Measurements from ENCODE around the gene P3H2.

P3H2 gene

DNA sequence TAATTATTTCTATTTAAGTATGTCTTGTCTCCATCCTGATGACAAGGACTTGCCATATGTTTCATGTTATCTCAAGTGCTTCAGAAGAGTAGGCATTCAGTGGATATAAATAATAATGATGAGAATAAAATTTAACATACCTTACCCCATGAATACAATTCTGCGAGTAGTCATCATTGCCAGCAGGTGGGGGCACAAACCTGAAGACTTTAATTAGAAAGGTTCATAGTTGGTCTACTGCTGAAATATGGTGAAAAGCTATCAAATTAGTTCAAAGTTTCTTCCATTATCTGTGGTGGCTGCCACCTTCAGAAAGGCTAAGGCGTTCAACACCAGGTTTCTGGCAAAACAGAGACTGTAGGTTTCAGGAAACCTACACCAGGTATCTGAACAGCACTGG is 100.9 kb downstream of the P3H2 start:
- in situ Hi-C loops (cut with MboI; ENCODE audit: low sequenced_read_pairs), result no loop called here

DNA sequence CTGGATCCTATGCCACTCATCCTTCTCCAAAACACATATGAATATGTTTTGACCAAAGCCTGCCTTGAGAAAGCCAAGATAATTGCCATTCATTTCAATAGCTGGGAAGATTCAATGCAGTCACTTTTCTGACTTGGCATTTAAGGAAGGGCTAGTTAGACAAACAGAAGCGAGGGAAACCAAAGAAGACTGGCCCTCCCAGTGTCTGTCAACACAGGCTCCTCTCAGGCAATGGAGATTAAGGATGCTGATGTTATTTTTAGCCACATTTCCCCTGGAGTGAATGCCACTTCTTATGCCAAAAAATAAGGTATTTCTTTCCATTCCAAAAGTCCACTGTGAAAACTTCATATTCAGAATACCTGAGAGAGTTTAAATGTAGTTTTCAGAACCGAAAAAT is 101.7 kb downstream of the P3H2 start:
- in situ Hi-C loops (cut with MboI; ENCODE audit: low sequenced_read_pairs), result no loop called here

DNA sequence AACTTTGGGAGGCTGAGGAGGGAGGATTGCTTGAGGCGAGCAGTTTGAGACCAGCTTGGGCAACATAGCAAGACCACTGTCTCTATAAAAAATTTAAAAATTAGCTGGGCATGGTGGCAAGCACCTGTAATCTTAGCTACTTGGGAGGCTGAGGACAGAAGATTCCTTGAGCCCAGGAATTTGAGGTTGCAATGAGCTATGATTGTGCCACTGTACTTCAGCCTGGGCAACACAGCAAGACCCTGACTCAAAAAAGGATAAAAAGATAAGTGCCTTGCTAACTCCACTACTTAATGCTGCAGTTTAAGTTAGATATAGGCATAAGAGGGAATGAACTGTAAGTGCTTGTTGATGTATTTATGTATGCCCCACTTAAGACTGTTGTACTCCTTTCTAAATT is 102.2 kb downstream of the P3H2 start:
- in situ Hi-C loops (cut with MboI; ENCODE audit: low sequenced_read_pairs), result no loop called here

DNA sequence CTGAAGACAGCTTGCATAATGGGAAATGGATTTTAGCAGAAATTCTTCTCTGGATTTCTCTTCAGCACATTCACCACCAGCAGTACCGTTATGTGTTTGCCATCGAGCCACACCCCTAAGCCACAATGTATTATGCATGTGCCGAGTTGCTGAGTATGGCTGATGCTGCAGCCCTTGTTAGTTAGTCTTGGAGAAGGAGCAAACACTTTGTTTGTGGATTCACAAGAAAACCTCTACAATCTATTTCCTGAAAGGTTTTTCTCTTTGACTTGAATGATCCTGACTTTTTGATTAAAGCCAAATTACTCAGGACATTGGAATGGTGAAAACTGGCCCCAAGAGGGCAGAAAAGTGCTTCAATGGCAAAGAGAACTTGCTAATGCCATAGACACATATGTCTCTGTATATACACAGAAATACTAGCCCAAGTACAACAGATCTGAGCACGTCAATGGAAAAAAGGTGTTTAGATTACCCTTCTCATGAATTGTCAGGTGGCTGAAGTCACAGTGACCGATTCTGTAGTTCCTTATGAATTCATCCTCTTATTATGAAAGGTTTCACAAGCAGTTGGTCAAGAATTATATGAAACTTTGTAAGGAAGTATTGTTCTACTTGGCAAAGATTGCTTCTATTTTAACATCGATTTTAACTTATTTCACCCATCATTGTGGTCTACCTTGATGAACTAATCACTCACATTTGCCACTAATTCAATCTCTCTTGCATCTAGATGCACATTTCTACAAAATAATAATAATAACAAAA is 103.0 kb downstream of the P3H2 start:
- in situ Hi-C loops (cut with MboI; ENCODE audit: low sequenced_read_pairs), result no loop called here

DNA sequence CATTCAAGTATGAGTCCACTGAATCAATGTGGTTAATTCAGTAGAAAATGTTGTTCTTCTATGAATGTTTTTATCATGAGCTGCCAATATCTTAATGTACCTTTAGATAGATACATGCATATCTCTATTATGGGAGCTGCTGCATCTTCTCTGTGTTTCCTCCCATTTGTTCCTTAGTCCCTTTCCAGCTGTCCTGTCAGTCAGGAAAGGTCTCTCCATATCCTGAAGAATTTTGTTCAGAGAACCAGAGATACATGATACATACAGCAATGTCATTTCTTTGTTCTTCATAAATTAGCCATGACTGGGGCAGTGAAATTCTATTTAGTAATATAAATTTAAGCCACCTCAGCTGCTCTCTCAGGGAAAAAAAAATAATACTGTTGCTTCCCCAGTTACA is 103.7 kb downstream of the P3H2 start:
- in situ Hi-C loops (cut with MboI; ENCODE audit: low sequenced_read_pairs), result no loop called here

DNA sequence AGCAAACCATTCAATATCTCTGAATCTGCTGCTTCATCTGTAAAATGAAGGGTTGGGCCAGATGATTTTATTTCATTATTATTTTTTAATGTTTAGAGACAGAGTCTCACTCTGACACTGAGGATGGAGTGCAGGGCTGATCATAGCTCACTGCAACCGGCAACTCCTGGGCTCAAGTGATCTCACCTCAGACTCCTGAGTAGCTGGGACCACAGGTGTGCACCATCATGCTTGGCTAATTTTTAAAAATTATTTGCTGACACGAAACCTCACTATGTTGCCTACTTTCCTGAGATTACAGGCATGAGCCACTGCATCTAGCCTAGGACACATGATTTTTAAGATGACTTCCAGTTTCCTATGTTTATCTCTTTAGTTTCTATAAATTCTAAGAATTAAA is 105.8 kb downstream of the P3H2 start:
- in situ Hi-C loops (cut with MboI; ENCODE audit: low sequenced_read_pairs), result no loop called here

DNA sequence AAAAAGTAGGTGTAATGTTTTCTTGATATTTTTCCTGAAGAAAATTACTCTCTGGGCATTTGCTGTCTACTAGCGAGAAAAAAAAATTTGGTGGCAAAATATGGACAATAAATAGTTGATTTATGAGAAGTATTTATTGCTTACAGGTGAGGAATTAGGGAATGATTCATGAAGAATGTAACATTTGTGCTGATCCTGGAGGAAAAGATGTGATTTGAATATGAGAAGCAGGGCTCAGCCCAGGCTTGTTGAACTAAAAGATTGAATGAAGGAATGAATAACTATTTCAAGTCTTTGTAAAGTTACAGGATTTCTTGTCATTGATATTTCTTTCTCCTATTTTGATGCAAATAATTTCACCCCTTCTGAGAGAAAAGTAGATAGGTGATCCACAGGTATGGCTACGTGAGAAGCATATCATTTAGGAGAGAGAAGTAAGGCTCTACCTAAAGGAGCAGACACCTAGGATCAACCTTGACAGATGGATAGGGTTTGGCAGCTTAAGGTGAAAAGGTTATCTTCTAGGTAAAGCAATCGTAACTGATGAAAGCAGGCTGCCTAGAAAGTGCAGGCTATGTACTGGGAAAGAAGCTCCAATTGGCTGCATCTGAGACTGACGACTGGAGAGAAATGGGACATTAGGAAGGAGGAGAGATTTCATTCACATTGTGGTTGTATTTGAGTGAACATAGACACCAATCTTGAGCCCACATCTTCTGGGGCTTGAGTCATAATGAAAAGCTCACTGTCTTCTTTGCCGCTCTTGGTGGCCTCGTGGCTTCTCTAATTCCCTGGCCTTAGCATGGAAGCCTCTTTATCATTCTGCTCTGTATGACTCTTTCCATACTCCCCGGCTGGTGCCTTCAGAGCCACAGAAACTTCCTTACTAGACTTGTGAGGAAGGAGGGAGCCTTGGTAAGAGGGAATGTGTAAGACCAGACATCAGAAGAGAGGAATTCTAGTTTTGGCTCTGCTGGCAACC is 106.5 kb downstream of the P3H2 start:
- in situ Hi-C loops (cut with MboI; ENCODE audit: low sequenced_read_pairs), result no loop called here

DNA sequence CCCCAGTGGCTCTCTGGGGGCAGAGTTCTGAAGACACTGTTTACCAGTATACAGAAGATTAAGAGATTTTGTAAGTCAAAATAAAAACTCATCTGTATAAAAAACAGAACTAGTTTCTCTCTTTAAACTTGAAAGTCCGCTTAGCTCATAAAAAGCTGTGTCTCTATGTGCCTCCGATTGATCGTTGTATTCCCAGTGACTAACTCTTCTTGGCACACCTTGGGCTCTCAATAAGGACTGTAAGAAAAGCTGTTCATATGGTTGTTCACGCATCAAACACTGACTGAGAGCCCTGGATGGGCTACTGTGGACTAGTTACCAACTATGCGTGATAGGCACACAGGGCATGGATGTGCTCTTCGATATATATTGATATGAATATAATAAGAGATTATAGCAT is 107.9 kb downstream of the P3H2 start:
- in situ Hi-C loops (cut with MboI; ENCODE audit: low sequenced_read_pairs), result no loop called here

DNA sequence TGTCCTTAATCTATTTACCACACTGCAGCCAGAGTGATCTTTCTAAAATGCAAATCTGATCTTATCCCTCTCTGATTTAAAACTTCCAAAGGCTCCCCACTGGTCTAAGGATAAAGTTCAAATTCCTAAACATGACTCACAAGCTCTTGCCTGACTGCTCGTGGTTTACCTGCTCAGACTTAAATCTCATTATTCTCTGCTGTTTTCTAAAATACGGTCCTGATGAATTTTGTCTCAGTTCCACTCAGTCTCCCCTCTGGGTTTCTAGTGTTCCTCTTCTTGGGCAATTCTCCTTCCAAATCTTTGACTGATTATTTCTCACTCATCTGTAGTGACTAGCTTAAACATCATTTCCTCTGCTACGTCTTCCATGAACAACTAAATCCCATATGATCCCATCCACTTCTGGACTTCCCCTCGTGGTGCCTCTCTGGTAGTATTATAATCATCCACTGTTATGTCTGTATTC is 108.3 kb downstream of the P3H2 start:
- in situ Hi-C loops (cut with MboI; ENCODE audit: low sequenced_read_pairs), result no loop called here

DNA sequence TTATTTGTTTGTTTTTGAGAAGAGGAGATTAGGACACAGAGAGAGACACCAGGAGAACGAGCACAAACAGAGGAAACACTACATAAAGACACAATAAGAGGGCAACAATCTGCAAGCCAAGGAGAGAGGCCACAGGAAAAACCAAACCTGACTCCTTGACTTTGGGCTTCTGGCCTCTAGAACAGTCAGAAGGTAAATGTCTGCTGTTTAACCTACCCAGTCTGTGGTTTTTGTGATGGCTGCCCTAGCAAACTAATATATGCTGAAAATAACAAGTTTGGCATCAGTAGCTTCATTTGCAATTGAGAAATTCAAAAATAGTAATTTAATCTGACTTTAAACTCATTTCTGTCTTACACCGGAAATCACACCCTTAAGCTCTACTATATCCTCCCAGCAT is 110.2 kb downstream of the P3H2 start:
- in situ Hi-C loops (cut with MboI; ENCODE audit: low sequenced_read_pairs), result no loop called here

DNA sequence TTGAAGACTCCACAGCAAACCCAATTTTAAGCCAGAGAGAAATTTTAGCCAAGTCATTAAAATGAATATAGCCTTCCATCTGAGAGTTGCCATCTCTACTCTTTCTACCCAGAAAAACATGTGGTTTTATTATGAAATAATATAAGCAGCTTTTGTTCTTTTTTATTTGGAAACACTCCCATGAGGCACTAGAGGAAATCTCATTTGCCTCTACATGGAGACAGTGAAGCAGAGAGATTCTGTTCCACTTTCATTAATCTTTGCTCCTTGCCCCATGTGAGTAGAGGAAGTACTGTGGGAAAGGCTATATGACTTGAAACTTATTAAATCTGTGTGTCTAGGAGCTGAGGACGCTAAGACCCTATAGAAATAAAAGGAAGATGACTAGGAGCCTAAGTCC is 111.1 kb downstream of the P3H2 start:
- in situ Hi-C loops (cut with MboI; ENCODE audit: low sequenced_read_pairs), result no loop called here

DNA sequence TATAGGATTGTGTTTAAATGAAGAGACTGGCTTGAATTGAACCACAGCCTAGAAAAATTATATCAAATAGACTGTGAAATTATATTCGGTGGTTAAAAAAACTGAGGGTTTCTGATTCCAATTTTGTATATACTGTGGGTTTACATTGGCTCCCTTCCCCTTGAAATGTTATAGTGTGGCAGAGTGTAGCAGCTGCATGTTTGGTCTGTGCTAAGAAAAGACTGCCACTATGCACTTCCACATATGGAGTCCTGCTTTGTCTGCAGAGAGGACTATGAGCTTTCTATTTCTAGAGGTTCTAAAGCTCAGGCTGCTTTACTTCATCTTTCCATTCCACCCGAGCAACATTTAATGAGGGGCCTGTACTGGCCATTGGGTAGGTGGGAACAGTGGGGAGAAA is 112.3 kb downstream of the P3H2 start:
- in situ Hi-C loops (cut with MboI; ENCODE audit: low sequenced_read_pairs), result no loop called here

DNA sequence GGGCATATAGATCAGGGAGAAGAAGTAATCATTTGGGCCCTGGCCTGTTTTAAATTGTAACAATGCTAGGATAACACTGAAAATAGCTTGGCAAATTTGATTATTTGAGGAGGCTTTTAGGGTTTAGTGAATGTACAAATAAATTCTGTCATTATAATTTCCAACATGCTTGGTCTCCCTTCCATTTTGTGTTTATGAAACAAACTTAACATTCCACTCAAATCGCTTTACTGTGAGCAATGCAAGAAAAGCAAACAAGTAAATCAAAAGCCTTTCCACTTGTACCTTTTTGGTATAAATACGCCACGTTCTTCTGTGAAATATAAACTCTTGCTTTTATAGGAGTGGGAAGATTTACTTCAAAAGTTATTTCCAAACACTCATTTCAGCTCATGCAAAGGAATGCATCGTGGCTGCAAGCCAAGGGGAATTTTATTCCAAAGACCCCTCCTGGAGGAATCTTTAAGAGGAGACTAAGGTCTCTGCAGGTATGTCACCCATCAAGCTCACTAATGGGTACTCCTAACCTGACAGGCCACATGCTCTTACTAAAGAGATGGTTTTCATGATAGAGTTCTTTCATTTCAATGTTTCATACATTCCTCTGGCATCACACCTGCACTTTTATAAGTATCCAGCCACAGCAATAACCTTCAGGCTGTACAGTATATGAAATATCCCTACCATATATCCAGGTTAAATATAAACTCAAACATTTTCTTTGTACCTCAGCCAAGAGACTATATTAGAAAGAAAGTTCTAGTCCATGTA is 115.2 kb downstream of the P3H2 start:
- in situ Hi-C loops (cut with MboI; ENCODE audit: low sequenced_read_pairs), result no loop called here

DNA sequence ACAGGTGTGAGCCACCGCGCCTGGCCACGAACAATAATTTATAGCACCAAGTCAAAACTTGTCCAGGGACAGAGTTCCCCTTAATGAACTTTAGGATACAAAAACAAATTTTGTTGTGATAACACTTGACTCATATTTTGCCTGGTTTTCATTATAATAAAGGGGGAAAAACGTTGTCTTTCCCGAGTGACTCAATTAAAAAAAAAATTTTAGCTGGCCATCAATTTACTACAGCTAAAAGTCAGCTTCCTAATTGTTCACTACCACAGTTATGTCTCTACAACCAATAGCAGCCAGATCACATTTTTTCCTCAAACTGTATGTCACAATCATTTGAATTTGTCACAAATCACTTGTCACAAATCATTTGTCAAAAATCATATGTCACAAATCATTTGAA is 116.0 kb downstream of the P3H2 start:
- in situ Hi-C loops (cut with MboI; ENCODE audit: low sequenced_read_pairs), result no loop called here

DNA sequence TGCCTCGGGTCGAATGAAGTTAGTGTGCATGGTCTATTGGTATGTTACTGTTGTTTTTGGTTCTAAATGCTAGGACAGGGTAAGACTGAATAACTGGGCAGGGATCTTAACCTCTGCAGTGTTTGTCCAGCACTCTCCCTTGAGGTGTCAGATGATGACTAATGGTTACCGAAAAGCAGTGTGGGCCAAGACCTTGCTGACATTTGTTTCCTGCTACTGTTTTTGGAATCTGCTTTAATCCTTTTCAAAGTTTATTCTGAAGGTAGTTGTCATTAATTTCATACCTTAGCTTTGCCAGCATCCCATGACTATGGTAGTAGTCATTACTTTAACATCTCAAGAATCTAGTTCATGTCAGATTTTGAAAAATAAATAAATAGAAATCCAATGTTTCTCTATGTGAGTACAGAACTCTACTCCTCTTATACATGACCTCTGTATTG is 117.0 kb downstream of the P3H2 start:
- in situ Hi-C loops (cut with MboI; ENCODE audit: low sequenced_read_pairs), result no loop called here

DNA sequence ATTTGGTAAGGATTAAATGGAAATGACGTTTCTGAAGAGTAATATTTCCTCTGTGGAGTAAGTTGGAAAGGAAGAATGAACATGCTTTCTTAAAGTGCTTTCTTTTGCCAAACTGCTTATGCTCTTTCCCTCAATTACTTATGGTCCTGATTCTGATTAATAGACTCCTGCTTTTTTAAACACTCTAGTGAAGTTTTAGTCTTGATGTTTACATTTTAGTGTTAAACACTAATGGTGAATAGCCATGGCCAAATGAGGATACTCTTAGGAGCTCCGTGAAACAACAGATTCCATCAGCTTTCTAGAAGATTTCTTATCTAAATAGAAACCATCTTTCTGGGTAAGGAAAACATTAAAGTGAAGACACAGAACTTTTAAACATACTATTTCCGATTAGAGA is 117.6 kb downstream of the P3H2 start:
- in situ Hi-C loops (cut with MboI; ENCODE audit: low sequenced_read_pairs), result no loop called here

DNA sequence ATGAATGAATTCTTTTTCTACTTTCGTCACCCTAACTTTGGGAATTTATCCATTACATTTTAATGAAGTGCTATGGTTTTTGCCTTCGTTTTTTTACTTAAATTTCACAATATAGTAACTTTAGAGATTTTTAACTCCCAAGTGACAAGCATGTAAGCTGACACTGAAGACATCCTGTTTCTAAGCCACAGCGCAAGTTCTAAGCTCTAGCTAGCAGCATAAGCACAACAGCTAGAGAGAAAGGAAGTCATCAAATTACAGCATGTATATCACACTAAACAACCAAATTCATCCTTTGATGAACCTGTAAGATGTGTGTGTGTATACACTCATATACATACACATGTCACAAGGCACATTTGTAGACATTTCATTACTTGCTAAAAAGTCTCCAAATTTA is 119.3 kb downstream of the P3H2 start:
- in situ Hi-C loops (cut with MboI; ENCODE audit: low sequenced_read_pairs), result no loop called here

DNA sequence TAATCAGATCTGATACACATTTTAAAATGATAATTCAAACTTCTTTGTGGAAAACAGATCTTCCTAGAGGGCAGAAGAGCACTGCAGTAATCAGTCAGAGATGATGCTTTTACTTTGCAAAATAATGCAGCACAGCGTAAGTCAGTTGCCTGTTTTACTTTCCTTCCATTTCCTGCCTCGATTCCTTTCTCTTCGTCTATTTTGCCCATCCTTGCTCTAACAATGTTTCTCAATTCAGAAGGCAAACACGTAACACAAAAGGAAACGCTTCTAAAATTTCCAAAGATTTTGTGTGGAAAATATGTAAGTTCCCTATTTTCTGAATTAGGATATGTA is 119.9 kb downstream of the P3H2 start:
- in situ Hi-C loops (cut with MboI; ENCODE audit: low sequenced_read_pairs), result no loop called here

DNA sequence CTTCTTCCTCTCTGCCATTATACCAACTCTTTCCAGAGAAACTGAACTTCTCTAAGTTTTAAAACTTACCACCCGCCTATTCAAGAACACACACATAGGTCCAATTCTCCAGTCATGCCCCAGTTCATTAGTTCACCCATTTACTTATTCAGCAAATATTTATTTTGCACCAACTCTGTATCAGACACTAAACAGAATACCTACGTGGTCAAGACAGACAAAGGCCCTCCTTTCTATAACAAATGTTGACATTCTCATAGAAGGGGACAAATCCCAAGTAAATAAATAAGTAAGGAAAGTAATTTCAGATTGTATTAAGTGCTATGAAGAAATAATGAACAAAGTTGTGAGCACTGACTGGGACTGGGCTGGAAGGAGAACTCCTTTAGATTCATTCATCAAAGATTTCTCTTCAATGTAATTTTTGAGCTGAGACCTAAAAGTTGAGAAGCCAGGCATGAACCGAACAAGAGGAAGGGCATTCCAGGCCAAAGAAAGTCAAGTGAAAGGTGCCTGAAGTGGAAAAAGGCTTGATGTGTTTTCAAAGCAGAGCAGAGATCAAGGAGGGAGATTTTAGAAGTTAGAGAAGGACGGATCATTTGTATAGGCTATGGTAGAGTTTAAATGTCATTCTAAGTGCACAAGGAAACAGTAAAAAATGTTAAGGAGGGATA is 120.4 kb downstream of the P3H2 start:
- in situ Hi-C loops (cut with MboI; ENCODE audit: low sequenced_read_pairs), result no loop called here

DNA sequence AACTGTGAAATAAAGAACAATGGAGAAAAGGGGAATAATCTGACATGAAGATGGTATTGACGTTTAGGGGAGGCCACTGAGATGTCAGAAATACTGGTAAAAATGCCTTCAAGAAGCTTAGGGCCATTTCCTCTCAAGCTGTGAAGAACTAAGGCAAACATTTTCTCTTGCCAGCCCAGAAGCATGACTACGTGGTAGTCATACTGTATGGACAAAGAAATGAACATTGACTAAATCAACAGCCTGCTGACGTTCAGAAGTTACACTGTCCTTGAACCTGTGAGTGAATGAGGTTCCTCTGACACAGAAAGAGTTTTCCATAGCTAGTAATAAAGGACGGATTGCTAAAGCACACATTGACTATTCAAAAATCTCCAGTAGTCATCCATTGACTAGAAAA is 121.0 kb downstream of the P3H2 start:
- in situ Hi-C loops (cut with MboI; ENCODE audit: low sequenced_read_pairs), result no loop called here

DNA sequence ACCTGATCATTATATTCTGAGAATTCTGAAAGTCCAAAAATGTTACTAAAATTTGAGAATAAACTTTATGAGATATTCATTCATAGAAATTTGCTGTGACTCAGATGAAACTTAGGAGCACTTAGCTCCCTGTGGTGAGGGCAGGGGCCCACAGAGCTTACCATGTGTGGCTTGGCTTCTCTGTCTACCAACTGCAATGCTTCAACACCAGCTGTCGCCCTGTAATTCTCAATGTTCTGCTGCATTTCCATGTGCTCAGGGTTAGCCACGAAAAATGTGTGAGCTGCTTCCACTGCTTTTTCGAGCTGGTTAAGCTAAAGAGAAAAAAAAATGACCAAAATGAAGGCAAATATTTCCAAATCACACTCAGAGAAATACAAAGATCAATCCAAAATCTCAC is 125.6 kb downstream of the P3H2 start:
- in situ Hi-C loops (cut with MboI; ENCODE audit: low sequenced_read_pairs), result no loop called here
